HCT116 (cell line): ENCODE results near the gene MAN2B2. TPM values are rescaled to one million over a fixed set of nuclear protein-coding genes. Genes with fewer than 3 reads are reported as not detected.

Experiments
- ATAC-seq: fragments of 200-7000 bp; cut with Tn5 transposase; 2 replicates; pipeline ENCODE4 v1.9.1; 2020; ENCODE audit warnings: mild to moderate bottlenecking, moderate library complexity
- BruUV-seq: library from RNA; stranded (reverse); fragments of 400-500 nt; replicated peaks from 2 replicates; lab custom pipeline; 2021; lab: Mats Ljungman, UMichigan
- CTCF ChIA-PET: fragments of 300-600 bp; sonication (Branson Sonifier 250); formaldehyde crosslinking; loops from one replicate; lab custom pipeline; 2021; ENCODE audit warnings: antibody characterized with exemption; lab: Charles Lee
- POLR2A ChIA-PET: fragments of 300-600, 350-600 bp; sonication (Branson Sonifier 250); formaldehyde crosslinking; loops from one replicate; lab custom pipeline; 2021; ENCODE audit warnings: antibody characterized with exemption; lab: Charles Lee
- RAD21 ChIA-PET, 2 experiments: fragments of 300-600 bp; sonication (Branson Sonifier 250); formaldehyde crosslinking; loops; one replicate each; lab custom pipeline; 2023; ENCODE audit warnings: low total read pairs in 2 of 2; ENCODE audit not compliant: uncharacterized antibody in 2 of 2, unreplicated experiment in 2 of 2, low non-redundant PET in 1 of 2; lab: Charles Lee
- DNase-seq: peaks from one replicate; pipeline ENCODE4 v3.0.0-alpha.2; 2010; ENCODE audit warnings: low read depth, low spot score
- H2AFZ ChIP-seq: fragments of 200-600 bp; shearing (Covaris generic), sonication (generic); 2 replicates; pipeline ENCODE4 v1.6.1; 2017; ENCODE audit warnings: low read depth, mixed run types, mixed read lengths, antibody characterized with exemption, low read length; ENCODE audit not compliant: poor library complexity, severe bottlenecking
- H3K27ac ChIP-seq: 2 replicates; pipeline ENCODE4 v1.5.1; 2012; ENCODE audit warnings: low read depth, low read length
- H3K27me3 ChIP-seq: fragments of 200-600 bp; sonication (generic); 2 replicates; pipeline ENCODE4 v1.6.1; 2016; ENCODE audit warnings: mixed run types, low read length, mixed read lengths; ENCODE audit not compliant: insufficient read depth
- H3K36me3 ChIP-seq, 2 experiments: fragments of 200-500 bp in 1 of 2; fragments of 200-600 bp in 1 of 2; sonication (Bioruptor generic) in 1 of 2; sonication (generic) in 1 of 2; 2 replicates each; pipeline versions ENCODE4 v1.5.1 to v1.6.1; 2014 to 2016; ENCODE audit warnings: low read length in 2 of 2, inconsistent platforms in 1 of 2, mixed read lengths in 1 of 2, mixed run types in 1 of 2; ENCODE audit not compliant: insufficient read depth in 2 of 2, control insufficient read depth in 1 of 2
- H3K4me1 ChIP-seq, 2 experiments: fragments of 200-600 bp in 1 of 2; sonication (generic) in 1 of 2; 2 replicates each; pipeline versions ENCODE4 v1.5.1 to v1.6.1; 2012 to 2017; ENCODE audit warnings: low read length in 2 of 2, inconsistent platforms in 1 of 2, mild to moderate bottlenecking in 1 of 2, mixed read lengths in 1 of 2, mixed run types in 1 of 2, moderate library complexity in 1 of 2; ENCODE audit not compliant: insufficient read depth in 2 of 2, control insufficient read depth in 1 of 2
- H3K4me2 ChIP-seq: fragments of 200-600 bp; sonication (generic); 2 replicates; pipeline ENCODE4 v1.6.1; 2017; ENCODE audit warnings: mixed run types, low read length, mixed read lengths
- H3K4me3 ChIP-seq, 2 experiments: fragments of 200-600 bp in 1 of 2; sonication (generic) in 1 of 2; replicated peaks in 1 of 2; 2 replicates each; pipeline ENCODE4 v1.5.1; 2011 to 2016; ENCODE audit warnings: low read length in 2 of 2, control low read depth in 1 of 2, low read depth in 1 of 2, mild to moderate bottlenecking in 1 of 2, mixed read lengths in 1 of 2, mixed run types in 1 of 2
- H3K79me2 ChIP-seq: fragments of 200-600 bp; sonication (generic); 2 replicates; pipeline ENCODE4 v1.6.1; 2017; ENCODE audit warnings: mild to moderate bottlenecking, mixed run types, low read length, moderate library complexity, mixed read lengths; ENCODE audit not compliant: insufficient read depth
- H3K9ac ChIP-seq: fragments of 200-600 bp; sonication (generic); 2 replicates; pipeline ENCODE4 v1.6.1; 2016; ENCODE audit warnings: low read length, mixed read lengths
- H3K9me2 ChIP-seq: fragments of 200-600 bp; sonication (generic), shearing (Covaris generic); 2 replicates; pipeline ENCODE4 v1.6.1; 2017; ENCODE audit warnings: mixed run types, mild to moderate bottlenecking, moderate library complexity; ENCODE audit not compliant: insufficient read depth
- H3K9me3 ChIP-seq, 2 experiments: fragments of 200-500 bp in 1 of 2; fragments of 200-600 bp in 1 of 2; sonication (Bioruptor generic) in 1 of 2; sonication (generic) in 1 of 2; 2 replicates each; pipeline ENCODE4 v1.6.1; 2014 to 2017; ENCODE audit warnings: low read length in 2 of 2, mixed read lengths in 2 of 2, inconsistent platforms in 1 of 2, low read depth in 1 of 2, mild to moderate bottlenecking in 1 of 2, mixed run types in 1 of 2, moderate library complexity in 1 of 2; ENCODE audit not compliant: control insufficient read depth in 1 of 2, insufficient read depth in 1 of 2
- H4K20me1 ChIP-seq: fragments of 200-600 bp; sonication (generic), shearing (Covaris generic); 2 replicates; pipeline ENCODE4 v1.6.1; 2017; ENCODE audit warnings: mixed run types, mild to moderate bottlenecking, moderate library complexity; ENCODE audit not compliant: insufficient read depth
- CBX3 ChIP-seq: IDR thresholded peaks from 2 replicates; pipeline ENCODE4 v1.6.1; 2012; ENCODE audit warnings: low read depth
- EGR1 ChIP-seq: IDR thresholded peaks from 2 replicates; pipeline ENCODE4 v1.6.1; 2012; ENCODE audit warnings: low read depth
- ELF1 ChIP-seq: IDR thresholded peaks from 2 replicates; pipeline ENCODE4 v1.6.1; 2012; ENCODE audit warnings: low read depth, borderline replicate concordance
- EZH2 ChIP-seq: fragments of 200-600 bp; sonication (generic); IDR thresholded peaks from 2 replicates; pipeline ENCODE4 v1.6.1; 2017; ENCODE audit warnings: antibody characterized with exemption, mixed run types
- FOSL1 ChIP-seq: IDR thresholded peaks from 2 replicates; pipeline ENCODE4 v1.6.1; 2012; ENCODE audit warnings: low read depth
- SIN3A ChIP-seq: IDR thresholded peaks from 2 replicates; pipeline ENCODE4 v1.6.1; 2012; ENCODE audit warnings: low read depth
- SP1 ChIP-seq: IDR thresholded peaks from 2 replicates; pipeline ENCODE4 v1.6.1; 2012; ENCODE audit warnings: low read depth
- SRF ChIP-seq: IDR thresholded peaks from 2 replicates; pipeline ENCODE4 v1.6.1; 2012; ENCODE audit warnings: low read depth
- YY1 ChIP-seq: IDR thresholded peaks from 2 replicates; pipeline ENCODE4 v1.6.1; 2011; ENCODE audit warnings: low read length, low read depth, moderate library complexity, mild to moderate bottlenecking; ENCODE audit not compliant: insufficient replicate concordance; ENCODE audit errors: extremely low read depth
- intact Hi-C: fragments of 100-400 bp; cut with micrococcal nuclease; formaldehyde crosslinking; loops from 2 replicates; pipeline ENCODE4 v1.10.0; 2022
- total RNA-seq: library from RNA; stranded (reverse); gene quantifications from one replicate; pipeline ENCODE4 v1.2.1, GENCODE V29; 2021; ENCODE audit not compliant: unreplicated experiment
- TF ChIP-seq, protein P1 (sequence below): IDR thresholded peaks from 2 replicates; pipeline ENCODE4 v1.6.1; 2012; ENCODE audit warnings: low read depth
- TF ChIP-seq, protein P2 (sequence below): IDR thresholded peaks from 2 replicates; pipeline ENCODE4 v1.6.1; 2011; ENCODE audit warnings: mild to moderate bottlenecking, low read length, moderate library complexity; ENCODE audit not compliant: insufficient replicate concordance; ENCODE audit errors: extremely low read depth
- TF ChIP-seq, protein P3 (sequence below), 3 experiments: fragments of 200-600 bp in 1 of 3; sonication (generic) in 1 of 3; IDR thresholded peaks in 2 of 3; conservative IDR thresholded peaks in 1 of 3; 2 replicates each; pipeline ENCODE4 v1.5.1; 2012 to 2017; ENCODE audit warnings: low read depth in 2 of 3, low read length in 2 of 3, antibody characterized with exemption in 1 of 3, borderline replicate concordance in 1 of 3, control low read depth in 1 of 3, mild to moderate bottlenecking in 1 of 3, mixed read lengths in 1 of 3, mixed run types in 1 of 3, moderate library complexity in 1 of 3; ENCODE audit not compliant: insufficient read depth in 1 of 3

Gene MAN2B2
- total RNA-seq, 1 experiment from 2014 or later, result 18.0 TPM

DNA sequence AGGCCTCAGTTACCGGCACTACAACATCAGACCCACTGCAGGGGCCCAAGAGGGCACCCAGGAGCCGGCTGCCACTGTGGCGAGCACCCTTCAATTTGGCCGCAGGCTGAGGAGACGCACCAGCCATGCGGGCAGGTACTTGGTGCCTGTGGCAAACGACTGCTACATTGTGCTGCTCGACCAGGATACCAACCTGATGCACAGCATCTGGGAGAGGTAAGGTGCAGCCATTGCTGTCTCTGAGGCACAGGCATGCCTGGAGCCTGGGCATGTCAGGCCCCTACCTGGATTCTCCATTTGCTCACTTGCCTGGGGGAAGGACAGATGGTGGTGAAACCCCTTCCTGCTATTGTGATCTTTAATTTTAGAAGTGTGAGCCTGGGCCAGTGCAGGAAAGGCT is 30.1 kb downstream of the MAN2B2 start:
- Histone ChIP-seq H3K4me1 (no peaks in the 10 kb centered on the region), H3K79me2 (no peaks in the 10 kb centered on the region), H3K4me3 (no peak overlapping the region), H3K4me2 (no peak overlapping the region), H3K27ac (no peak overlapping the region), H3K9me2 (no peaks in the 10 kb centered on the region), H3K9ac (no peak overlapping the region), H3K9me3 (peaks cover 4% of the 10 kb centered on the region in 2 experiments; a peak in 2 of 4 replicates), H4K20me1 (no peaks in the 10 kb centered on the region), H2AFZ (no peak overlapping the region), H3K27me3 (no peaks in the 10 kb centered on the region), H3K36me3 (peaks cover 0 to 7% of the 10 kb centered on the region in 2 experiments; a peak in 3 of 4 replicates)
- RAD21 ChIA-PET, result no interaction called here
- BruUV-seq, result no TSS peak
- TF ChIP-seq CBX3 (no peak), SIN3A (no peak), FOSL1 (no peak), YY1 (no peak), EZH2 (no peak), EGR1 (no peak), ELF1 (no peak), SP1 (no peak), SRF (no peak)
- TF ChIP-seq, protein P1, sequence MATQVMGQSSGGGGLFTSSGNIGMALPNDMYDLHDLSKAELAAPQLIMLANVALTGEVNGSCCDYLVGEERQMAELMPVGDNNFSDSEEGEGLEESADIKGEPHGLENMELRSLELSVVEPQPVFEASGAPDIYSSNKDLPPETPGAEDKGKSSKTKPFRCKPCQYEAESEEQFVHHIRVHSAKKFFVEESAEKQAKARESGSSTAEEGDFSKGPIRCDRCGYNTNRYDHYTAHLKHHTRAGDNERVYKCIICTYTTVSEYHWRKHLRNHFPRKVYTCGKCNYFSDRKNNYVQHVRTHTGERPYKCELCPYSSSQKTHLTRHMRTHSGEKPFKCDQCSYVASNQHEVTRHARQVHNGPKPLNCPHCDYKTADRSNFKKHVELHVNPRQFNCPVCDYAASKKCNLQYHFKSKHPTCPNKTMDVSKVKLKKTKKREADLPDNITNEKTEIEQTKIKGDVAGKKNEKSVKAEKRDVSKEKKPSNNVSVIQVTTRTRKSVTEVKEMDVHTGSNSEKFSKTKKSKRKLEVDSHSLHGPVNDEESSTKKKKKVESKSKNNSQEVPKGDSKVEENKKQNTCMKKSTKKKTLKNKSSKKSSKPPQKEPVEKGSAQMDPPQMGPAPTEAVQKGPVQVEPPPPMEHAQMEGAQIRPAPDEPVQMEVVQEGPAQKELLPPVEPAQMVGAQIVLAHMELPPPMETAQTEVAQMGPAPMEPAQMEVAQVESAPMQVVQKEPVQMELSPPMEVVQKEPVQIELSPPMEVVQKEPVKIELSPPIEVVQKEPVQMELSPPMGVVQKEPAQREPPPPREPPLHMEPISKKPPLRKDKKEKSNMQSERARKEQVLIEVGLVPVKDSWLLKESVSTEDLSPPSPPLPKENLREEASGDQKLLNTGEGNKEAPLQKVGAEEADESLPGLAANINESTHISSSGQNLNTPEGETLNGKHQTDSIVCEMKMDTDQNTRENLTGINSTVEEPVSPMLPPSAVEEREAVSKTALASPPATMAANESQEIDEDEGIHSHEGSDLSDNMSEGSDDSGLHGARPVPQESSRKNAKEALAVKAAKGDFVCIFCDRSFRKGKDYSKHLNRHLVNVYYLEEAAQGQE, result no peak
- TF ChIP-seq, protein P2, sequence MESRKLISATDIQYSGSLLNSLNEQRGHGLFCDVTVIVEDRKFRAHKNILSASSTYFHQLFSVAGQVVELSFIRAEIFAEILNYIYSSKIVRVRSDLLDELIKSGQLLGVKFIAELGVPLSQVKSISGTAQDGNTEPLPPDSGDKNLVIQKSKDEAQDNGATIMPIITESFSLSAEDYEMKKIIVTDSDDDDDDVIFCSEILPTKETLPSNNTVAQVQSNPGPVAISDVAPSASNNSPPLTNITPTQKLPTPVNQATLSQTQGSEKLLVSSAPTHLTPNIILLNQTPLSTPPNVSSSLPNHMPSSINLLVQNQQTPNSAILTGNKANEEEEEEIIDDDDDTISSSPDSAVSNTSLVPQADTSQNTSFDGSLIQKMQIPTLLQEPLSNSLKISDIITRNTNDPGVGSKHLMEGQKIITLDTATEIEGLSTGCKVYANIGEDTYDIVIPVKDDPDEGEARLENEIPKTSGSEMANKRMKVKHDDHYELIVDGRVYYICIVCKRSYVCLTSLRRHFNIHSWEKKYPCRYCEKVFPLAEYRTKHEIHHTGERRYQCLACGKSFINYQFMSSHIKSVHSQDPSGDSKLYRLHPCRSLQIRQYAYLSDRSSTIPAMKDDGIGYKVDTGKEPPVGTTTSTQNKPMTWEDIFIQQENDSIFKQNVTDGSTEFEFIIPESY, result no peak
- TF ChIP-seq, protein P3, sequence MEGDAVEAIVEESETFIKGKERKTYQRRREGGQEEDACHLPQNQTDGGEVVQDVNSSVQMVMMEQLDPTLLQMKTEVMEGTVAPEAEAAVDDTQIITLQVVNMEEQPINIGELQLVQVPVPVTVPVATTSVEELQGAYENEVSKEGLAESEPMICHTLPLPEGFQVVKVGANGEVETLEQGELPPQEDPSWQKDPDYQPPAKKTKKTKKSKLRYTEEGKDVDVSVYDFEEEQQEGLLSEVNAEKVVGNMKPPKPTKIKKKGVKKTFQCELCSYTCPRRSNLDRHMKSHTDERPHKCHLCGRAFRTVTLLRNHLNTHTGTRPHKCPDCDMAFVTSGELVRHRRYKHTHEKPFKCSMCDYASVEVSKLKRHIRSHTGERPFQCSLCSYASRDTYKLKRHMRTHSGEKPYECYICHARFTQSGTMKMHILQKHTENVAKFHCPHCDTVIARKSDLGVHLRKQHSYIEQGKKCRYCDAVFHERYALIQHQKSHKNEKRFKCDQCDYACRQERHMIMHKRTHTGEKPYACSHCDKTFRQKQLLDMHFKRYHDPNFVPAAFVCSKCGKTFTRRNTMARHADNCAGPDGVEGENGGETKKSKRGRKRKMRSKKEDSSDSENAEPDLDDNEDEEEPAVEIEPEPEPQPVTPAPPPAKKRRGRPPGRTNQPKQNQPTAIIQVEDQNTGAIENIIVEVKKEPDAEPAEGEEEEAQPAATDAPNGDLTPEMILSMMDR (IDR thresholded peaks at IDR 0.05 in 2 of 3, conservative IDR thresholded peaks at IDR 0.05 in 1 of 3; ENCODE audit: borderline replicate concordance in 1 of 3, insufficient read depth in 1 of 3, low read depth in 2 of 3, low read length in 2 of 3), result no peak
- POLR2A ChIA-PET, result no interaction called here
- CTCF ChIA-PET, result no interaction called here
- DNase-seq (no peak), ATAC-seq (no peak)
- intact Hi-C loops, result no loop called here
